Osteocyte (in vitro differentiated cells): Measurements from ENCODE around the gene TTI1. TPM values are rescaled to one million over a fixed set of nuclear protein-coding genes. Genes with fewer than 3 reads are reported as not detected.

Source experiments
- DNase-seq: peaks from one replicate; pipeline ENCODE4 v3.0.0; 2021; ENCODE audit warnings: mixed read lengths; ENCODE audit not compliant: unreplicated experiment; ENCODE audit errors: extremely low spot score
- H3K27ac Mint-ChIP-seq: one replicate; pipeline ENCODE4 v1.8.0; 2021; ENCODE audit warnings: mild to moderate bottlenecking, mixed read lengths; ENCODE audit not compliant: unreplicated experiment
- H3K27me3 Mint-ChIP-seq: one replicate; pipeline ENCODE4 v1.8.0; 2021; ENCODE audit warnings: mixed read lengths; ENCODE audit not compliant: unreplicated experiment
- H3K36me3 Mint-ChIP-seq: one replicate; pipeline ENCODE4 v1.8.0; 2021; ENCODE audit warnings: mixed read lengths; ENCODE audit not compliant: unreplicated experiment
- H3K4me1 Mint-ChIP-seq: one replicate; pipeline ENCODE4 v1.8.0; 2021; ENCODE audit warnings: mixed read lengths; ENCODE audit not compliant: unreplicated experiment
- H3K4me3 Mint-ChIP-seq: one replicate; pipeline ENCODE4 v1.8.0; 2021; ENCODE audit warnings: mild to moderate bottlenecking, moderate library complexity, mixed read lengths; ENCODE audit not compliant: unreplicated experiment
- H3K9me3 Mint-ChIP-seq: one replicate; pipeline ENCODE4 v1.8.0; 2021; ENCODE audit warnings: mixed read lengths; ENCODE audit not compliant: unreplicated experiment
- CTCF ChIP-seq: fragments of 200-600 bp; sonication (generic); IDR thresholded peaks from 2 replicates; pipeline ENCODE4 v1.5.0; 2021; ENCODE audit warnings: antibody characterized with exemption, mild to moderate bottlenecking, moderate library complexity
- total RNA-seq: library from RNA; stranded (reverse); gene quantifications from 2 replicates; pipeline ENCODE4 v1.2.1, GENCODE V29; 2021

The TTI1 gene
- total RNA-seq, 1 donor from 2014 or later, result 16.2 TPM

GRCh38 chr20:38001173-38001875 is 31.9 kb downstream of the TTI1 start:
- no peak for TF ChIP-seq CTCF
- Mint-ChIP-seq H3K9me3 (no peaks in the 10 kb centered on the region), H3K36me3 (peaks cover 33% of the 10 kb centered on the region)

GRCh38 chr20:38000293-38000692 is 33.0 kb downstream of the TTI1 start:
- H3K27ac Mint-ChIP-seq, result no peak overlapping the region
- no peak overlapping the region for H3K4me3 Mint-ChIP-seq

More at GRCh38 chr20:38001173-38001875, 31.9 kb downstream of the TTI1 start:
- no peak overlapping the region for H3K4me3 Mint-ChIP-seq
- H3K27me3 Mint-ChIP-seq, result no peaks in the 10 kb centered on the region
- no peak overlapping the region for H3K27ac Mint-ChIP-seq
- no peak for DNase-seq
- peaks cover 8% of the 10 kb centered on the region for H3K4me1 Mint-ChIP-seq

GRCh38 chr20:37999526-38000263 is 33.6 kb downstream of the TTI1 start:
- no peak overlapping the region for H3K27ac Mint-ChIP-seq
- DNase-seq, result no peak

More at GRCh38 chr20:38000293-38000692, 33.0 kb downstream of the TTI1 start:
- H3K9me3 Mint-ChIP-seq, result no peaks in the 10 kb centered on the region
- H3K4me1 Mint-ChIP-seq, result peaks cover 7% of the 10 kb centered on the region
- H3K36me3 Mint-ChIP-seq, result peaks cover 38% of the 10 kb centered on the region
- DNase-seq, result no peak
- no peaks in the 10 kb centered on the region for H3K27me3 Mint-ChIP-seq
- no peak for TF ChIP-seq CTCF

GRCh38 chr20:37997516-37997915 is 35.7 kb downstream of the TTI1 start:
- Mint-ChIP-seq H3K27me3 (no peaks in the 10 kb centered on the region), H3K4me3 (no peak overlapping the region), H3K36me3 (peaks cover 50% of the 10 kb centered on the region), H3K27ac (no peak overlapping the region), H3K4me1 (peaks cover 21% of the 10 kb centered on the region), H3K9me3 (no peaks in the 10 kb centered on the region)
- DNase-seq, result no peak
- TF ChIP-seq CTCF, result no peak

More at GRCh38 chr20:37999526-38000263, 33.6 kb downstream of the TTI1 start:
- Mint-ChIP-seq H3K4me1 (peaks cover 8% of the 10 kb centered on the region), H3K36me3 (peaks cover 44% of the 10 kb centered on the region), H3K27me3 (no peaks in the 10 kb centered on the region), H3K9me3 (no peaks in the 10 kb centered on the region), H3K4me3 (no peak overlapping the region)
- TF ChIP-seq CTCF, result no peak

GRCh38 chr20:37995856-37996605 is 37.2 kb downstream of the TTI1 start:
- no peak for DNase-seq
- Mint-ChIP-seq H3K27ac (no peak overlapping the region), H3K27me3 (no peaks in the 10 kb centered on the region), H3K9me3 (no peaks in the 10 kb centered on the region), H3K4me1 (peaks cover 24% of the 10 kb centered on the region), H3K36me3 (peaks cover 40% of the 10 kb centered on the region), H3K4me3 (no peak overlapping the region)
- no peak for TF ChIP-seq CTCF
